Measurements from ENCODE around the gene PASD1.
"Not testable (repeated sequence)": the region's sequence is repeated elsewhere in the genome, so short reads cannot be mapped to it uniquely, and the experiment has no call there.

The PASD1 gene, protein sequence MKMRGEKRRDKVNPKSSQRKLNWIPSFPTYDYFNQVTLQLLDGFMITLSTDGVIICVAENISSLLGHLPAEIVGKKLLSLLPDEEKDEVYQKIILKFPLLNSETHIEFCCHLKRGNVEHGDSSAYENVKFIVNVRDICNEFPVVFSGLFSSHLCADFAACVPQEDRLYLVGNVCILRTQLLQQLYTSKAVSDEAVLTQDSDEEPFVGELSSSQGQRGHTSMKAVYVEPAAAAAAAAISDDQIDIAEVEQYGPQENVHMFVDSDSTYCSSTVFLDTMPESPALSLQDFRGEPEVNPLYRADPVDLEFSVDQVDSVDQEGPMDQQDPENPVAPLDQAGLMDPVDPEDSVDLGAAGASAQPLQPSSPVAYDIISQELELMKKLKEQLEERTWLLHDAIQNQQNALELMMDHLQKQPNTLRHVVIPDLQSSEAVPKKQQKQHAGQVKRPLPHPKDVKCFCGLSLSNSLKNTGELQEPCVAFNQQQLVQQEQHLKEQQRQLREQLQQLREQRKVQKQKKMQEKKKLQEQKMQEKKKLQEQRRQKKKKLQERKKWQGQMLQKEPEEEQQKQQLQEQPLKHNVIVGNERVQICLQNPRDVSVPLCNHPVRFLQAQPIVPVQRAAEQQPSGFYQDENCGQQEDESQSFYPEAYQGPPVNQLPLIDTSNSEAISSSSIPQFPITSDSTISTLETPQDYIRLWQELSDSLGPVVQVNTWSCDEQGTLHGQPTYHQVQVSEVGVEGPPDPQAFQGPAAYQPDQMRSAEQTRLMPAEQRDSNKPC

DNA sequence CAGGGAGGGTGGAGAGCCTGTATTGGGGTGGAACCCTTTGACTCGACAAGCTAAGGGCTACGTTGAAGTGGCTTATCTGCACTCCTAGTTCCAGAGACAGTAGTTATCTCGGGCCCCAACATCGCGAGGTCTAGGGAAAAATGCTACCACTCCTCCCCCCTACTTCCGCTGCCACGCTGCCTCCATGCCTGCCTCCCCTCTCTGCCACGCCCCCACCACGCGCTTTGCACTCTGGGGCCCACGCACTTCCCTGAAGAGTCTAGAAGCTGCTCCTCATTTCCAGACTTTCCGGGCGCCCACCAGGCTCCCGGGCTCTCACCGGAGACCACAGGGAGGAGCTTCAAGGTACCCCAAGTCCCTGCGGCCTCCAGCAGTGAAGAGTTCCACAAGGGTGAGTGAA lies at the start of gene PASD1:
PASD1 (plus strand) TSS at position 227 of the 400 bp plus-strand sequence. CDS start 37,879 bp downstream, outside the sequence.
- DNase-seq: no peak

DNA sequence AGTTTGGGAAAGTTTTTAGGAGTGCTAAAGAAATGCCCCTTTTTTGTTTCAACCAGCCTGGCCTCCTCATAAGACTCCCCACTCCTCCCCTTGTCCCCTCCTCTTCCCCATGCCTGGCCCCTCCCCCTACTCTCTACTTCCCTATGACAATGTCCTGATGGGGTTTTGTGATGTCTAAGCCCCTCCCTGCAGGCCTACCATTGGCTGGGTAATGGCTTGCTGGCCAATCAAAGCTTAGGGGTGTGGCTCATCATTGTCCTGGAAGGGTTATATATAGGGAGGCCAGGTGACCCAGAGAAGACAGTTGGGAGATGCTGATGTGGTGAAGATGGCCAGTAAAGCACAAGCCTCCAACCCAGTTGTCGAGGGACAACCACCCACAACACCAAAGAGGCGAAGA lies 48.2 kb upstream of the PASD1 start:
- DNase-seq: no peak

DNA sequence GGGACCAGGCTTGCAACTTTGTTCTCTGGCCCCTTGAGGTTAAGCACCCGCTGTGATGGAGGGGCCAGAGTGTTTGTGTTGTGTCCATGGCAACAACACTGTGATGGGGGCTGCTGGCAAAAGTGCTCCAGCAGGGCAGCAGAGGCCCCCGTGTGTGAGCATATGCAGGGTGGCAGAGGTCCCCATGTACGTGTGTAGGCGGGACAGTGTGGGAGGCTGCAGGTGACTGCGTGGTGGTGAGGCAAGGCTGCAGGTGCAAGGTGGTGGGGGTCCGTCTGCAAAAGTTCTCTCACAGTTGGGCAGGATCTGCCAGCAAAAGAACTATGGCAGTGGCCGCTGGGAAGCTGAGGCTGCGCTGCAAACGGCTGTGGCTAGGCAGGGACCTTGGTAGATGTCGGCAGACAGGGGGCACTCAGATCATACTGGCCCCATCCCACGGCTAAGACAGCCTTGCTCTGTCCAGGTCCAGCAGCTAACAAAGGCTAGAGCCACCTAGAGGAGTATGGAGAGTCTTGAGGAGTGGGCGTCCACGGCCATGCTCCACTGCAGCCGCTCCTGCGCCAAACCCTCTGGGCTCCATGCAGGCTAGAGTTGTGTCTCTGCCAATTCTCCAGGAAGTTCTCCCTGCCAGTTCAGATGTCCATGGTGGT lies 46.8 kb upstream of the PASD1 start:
- no peak for DNase-seq

DNA sequence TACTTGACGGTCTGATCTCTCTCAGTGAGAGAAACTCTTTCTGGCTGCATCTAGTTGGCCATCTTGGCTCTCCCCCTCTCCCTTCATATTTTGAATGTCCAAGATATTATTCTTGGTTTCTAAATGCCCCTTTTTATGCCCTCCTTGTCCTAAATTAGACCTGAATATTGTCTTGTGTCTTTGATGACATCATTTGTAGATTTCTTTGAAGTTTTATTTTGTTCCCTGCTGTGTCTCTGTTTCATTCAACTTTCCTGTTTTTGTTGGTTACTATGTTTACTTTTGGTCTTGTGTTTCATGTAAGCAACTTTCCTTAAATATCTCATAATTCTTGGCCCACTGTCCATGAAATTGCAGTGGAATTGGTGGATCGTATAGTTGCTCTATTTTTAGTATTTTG lies 46.1 kb upstream of the PASD1 start:
- DNase-seq: no peak

DNA sequence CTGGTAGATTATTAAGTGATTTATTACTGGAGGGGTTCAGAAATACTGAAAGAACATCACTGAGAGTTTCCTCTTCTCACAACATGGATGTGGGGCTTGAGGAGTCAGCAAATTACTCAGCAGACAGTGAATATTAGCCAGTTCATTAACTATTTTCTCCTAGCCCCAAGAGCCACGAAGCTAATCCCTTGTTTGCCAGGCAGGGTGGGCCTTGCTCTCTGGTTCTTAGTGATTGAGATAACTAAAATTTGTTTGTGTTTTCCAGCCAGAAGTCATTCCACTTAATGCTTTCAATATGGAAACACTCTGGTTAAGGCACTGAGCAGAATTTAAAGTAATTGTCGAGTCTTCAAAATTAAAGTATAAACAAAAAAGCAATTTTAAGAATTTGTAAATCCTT lies 40.1 kb upstream of the PASD1 start:
- no peak for DNase-seq

DNA sequence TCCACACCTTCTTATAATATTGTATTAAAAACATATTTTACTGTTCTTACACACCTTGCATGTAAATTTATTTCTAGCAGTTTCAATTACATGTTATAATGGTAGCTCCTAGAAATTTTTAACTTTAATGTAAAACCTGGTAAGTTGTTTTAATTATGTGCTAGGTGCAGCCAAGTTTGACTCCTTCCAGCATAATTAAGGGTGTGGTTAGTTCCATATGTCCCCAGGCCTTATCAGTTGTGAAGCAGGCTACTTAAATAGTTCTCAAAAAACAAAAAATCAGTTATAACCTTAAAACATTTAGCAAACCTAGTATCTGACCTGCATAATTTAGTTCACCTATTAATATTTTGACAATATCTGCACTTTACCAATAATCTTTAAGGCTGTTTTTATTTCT lies 26.9 kb upstream of the PASD1 start:
- DNase-seq: no peak

DNA sequence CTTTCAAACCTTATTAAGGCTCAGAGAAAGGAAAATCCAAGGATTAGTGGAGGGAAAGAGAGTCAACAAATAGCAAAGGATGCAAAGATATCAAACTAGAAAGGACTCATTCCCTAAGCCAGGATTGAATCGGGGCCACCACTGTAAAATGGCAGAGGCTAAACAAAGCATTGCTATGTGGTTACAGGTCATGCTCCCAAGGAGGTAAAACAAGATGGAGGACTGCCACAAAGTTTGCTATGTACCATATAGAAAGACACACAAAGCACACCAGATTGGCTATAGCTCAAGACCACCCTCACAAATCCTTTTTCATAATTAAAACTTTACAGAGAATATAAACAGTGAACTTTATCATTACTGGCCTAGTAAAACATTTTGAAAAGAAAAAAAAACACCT lies 25.9 kb upstream of the PASD1 start:
- no peak for DNase-seq

DNA sequence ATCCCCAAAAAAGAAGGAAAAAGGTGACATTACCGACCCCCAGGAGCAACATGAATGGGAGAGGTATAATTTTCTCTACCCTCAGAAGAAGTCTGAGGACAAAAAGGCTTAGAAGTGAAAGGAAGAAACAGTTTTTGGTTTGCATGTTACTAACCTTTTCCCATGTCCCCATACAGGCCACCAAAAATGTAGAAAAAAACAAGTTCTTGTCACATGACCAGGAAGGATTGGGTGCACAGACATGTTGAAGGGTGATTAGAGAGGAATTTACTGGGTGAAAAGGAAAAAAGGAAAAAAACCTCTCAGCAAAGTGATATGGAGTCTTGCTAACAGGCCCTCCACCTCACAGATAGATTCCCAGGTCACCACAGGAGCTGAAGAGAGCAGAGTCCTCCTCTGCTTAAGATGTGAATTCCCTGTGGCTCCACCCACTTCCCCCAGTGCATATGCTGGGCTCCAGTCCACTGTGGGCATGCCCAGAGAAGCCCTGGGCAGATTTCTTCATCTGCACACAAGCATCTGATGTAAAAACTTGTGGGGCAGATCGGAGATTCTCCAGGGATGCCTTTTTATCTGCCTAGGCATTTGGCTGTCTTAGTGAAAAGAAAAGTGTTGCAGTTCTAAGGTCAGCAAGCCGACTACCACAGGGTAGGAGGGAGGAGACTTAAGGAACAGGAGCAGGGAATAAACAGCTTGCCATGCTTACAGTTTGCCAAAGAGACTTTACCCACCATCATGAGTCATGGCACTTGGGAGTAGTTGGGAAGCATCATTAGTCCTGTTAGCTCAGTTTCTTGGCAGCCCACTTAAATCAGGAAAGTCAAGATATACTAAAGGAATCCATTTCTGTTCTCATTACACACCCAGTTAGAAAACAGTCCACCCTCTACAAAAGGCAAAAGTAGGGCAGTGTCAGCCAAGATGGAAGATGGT lies 25.0 kb upstream of the PASD1 start:
- DNase-seq: no peak

DNA sequence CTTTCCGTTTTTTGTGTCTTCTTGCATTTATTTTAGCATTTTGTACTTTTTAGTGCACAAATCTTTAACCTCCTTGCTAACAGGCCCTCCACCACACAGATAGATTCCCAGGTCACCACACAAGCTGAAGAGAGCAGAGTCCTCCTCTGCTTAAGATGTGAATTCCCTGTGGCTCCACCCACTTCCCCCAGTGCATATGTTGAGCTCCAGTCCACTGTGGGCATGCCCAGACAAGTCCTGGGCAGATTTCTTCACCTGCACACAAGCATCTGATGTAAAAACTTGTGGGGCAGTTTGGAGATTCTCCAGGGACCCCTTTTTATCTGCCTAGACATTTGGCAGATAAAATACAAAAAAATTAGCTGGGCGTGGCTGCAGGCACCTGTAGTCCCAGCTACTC lies 19.8 kb upstream of the PASD1 start:
- DNase-seq: no peak

DNA sequence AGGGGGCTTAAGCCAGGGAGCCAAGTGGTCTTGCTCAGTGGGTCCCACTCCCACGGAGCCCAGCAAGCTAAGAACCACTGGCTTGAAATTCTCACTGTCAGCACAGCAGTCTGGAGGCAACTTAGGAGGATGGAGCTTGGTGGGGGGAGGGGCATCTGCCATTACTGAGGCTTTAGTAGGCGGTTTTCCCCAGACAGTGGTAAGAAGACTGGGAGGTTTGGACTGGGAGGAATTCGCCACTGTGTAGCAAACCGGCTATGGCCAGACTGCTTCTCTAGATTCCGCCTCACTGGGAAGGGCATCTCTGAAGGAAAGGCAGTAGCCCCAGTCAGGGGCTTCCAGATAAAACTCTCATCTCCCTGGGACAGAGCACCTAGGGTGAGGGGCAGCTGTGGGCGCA lies 17.2 kb upstream of the PASD1 start:
- not testable (repeated sequence) for DNase-seq

DNA sequence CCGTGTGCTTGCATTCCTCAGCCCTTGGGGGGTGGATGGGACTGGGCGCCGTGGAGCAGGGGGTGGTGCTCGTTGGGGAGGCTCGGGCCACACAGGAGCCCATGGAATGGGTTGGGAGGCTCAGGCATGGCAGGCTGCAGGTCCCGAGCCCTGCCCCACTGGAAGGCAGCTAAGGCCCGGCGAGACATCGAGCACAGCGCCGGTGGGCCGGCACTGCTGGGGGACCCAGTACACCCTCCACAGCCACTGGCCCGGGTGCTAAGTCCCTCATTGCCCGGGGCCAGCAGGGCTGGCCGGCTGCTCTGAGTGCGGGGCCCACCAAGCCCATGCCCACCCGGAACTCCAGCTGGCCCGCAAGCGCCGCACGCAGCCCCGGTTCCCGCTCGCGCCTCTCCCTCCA lies 12.3 kb upstream of the PASD1 start:
- DNase-seq: not testable (repeated sequence)

DNA sequence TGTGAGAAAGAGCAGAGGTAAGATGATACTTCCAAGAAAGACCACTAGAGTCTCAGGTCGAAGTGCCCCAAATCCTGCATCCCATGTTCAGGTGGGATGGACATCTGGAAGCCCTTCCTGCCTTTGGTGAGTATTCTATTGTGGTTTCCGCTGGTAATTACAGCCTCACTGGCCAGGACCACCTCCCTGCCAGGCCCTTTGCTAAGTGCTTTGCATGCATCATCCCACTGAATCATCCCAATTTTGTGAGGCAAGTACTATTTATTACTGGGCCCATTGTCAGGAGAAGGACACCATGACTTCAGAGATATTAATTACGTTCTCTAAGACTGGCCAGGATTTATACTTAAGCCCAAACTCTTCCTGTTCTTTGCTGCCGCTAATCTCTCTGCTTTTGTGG lies 10.7 kb upstream of the PASD1 start:
- no peak for DNase-seq

DNA sequence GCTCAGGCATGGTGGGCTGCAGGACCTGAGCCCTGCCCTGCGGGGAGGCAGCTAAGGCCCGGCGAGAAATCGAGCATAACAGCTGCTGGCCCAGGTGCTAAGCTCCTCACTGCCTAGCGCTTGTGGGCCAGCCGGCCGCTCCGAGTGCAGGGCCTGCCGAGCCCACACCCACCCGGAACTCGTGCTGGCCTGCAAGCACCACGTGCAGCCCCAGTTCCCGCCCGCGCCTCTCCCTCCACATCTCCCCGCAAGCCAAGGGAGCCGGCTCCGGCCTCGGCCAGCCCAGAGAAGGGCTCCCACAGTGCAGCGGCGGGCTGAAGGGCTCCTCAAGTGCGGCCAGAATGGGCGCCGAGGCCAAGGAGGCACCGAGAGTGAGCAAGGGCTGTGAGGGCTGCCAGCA lies 8.2 kb upstream of the PASD1 start:
- DNase-seq: not testable (repeated sequence)

DNA sequence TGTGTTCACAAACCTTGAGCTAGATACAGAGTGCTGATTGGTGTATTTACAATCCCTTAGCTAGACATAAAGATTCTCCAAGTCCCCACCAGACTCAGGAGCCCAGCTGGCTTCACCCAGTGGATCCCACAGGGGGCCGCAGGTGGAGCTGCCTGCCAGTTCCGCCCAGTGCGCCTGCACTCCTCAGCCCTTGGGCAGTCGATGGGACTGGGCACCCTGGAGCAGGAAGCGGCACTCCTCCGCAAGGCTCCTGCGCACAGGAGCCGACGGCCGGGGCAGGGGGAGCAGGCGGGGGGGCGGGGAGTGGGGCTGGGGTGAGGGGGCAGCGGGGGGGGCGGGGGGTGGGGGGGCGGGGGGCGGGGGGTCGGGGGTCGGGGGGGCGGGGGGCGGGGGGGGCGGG lies 990 bp upstream of the PASD1 start:
- DNase-seq: not testable (repeated sequence)

DNA sequence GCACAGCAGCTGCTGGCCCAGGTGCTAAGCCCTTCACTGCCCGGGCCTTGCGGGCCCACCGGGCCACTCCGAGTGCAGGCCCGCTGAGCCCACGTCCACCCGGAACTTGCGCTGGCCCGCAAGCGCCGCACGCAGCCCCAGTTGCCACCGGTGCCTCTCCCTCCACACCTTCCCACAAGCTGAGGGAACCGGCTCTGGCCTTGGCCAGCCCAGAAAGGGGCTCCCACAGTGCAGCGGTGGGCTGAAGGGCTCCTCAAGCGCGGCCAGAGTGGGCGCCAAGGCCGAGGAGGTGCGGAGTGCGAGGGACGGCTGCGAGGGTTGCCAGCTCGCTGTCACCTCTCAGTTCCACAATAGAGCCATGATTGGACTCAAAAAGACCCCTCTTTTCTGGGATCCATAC lies 472 bp upstream of the PASD1 start:
- DNase-seq: not testable (repeated sequence)

DNA sequence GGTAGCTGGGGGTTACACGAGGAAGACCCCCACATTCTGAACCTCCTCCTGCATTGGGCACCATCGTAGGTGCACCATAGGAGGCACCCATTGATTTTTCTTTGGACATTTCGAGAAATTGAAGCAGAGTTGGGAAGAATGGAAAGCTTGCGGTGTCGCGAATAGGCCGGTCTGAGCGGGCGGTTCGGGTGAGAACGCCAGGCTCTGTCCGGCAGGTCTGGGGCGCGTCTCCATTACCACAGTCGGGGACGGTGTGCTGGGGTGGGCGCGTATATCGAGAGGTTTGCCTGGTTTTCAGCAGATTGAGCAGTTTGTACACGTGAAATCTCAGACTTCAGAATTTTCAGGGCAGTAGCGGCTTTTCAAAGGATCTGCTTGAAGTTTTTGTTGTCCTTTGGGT lies 560 bp downstream of the PASD1 start:
- no peak for DNase-seq

DNA sequence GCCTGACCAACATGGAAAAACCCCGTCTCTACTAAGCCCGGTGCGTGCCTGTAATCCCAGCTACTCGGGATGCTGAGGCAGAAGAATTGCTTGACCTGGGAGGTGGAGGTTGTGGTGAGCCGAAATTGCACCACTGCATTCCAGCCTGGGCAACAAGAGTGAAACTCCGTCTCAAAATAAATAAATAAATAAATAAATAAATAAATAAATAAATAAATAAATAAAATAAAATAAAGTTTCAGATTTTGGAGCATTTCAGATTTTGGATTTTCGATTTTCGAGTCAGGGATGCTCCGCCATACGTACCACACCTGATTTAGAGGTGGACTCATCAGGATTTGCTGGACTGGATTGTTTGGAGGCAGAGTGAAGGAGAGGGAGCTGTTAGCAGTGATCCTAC lies 3.4 kb downstream of the PASD1 start:
- DNase-seq: not testable (repeated sequence)

DNA sequence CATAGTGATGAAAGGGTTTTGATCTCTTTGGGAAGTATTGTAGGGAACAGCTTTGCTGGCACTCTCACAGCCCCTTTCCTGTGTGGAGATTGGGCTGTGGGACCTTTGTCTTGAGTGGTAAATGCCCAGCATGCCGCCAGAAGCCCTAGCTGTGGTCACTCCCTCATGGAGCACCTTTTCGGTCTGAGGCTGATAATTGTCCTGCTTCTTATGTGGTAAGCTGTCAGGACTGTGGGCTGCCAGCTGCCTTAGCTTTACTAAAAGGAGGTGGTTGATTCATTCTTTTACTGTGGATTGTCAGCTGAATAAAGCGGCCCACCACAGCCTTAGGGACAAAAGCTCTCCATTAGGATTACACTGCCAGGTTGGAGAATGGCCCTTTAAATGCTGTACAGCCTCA lies 7.1 kb downstream of the PASD1 start:
- no peak for DNase-seq

DNA sequence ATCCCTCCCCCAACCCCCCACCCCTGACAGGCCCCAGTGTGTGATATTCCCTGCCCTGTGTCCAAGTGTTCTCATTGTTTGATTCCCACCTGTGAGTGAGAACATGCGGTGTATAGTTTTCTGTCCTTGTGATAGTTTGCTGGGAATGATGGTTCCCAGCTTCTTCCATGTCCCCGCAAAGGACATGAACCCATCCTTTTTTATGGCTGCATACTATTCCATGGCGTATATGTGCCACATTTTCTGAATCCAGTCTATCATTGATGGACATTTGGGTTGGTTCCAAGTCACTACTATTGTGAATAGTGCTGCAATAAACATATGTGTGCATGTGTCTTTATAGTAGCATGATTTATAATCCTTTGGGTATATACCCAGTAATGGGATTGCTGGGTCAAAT lies 29.9 kb downstream of the PASD1 start:
- not testable (repeated sequence) for DNase-seq

DNA sequence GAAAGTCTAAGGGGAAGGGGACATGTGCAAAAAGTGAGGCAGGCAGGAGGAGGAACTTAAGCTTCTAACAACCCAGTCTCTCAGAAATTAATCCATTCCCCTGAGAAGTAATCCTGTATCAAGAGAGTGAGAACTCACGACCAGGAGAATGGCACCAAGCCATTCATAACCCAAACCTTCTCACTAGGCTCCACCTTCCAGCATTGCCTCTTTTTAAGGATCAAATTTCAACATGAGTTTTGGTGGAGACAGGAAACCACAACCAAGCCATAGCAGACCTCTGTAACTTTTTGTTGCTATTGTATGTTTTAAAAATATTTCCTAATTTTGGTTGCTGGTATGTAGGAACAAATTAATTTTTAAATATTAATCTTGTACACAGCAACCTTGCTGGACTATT lies 32.8 kb downstream of the PASD1 start:
- no peak for DNase-seq

DNA sequence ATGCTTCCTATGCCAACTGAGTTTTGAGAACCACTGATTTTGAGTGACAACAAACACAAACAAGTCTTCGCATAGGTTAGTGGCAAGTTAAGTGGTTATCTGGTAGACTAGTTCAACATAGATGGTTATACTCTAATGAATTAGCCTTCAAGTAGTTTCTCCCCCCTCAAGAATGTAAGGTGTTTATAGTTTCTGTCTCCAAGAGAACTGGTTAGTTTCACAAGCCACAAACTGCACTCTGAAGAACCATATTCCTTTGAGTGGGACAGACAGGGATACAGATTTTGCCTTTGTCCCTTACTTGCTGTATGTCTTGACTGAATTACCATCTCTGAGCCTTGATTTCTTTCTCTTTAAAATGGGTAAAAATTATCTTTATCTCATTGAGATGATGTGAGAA lies 41.5 kb downstream of the PASD1 start:
- no peak for DNase-seq

DNA sequence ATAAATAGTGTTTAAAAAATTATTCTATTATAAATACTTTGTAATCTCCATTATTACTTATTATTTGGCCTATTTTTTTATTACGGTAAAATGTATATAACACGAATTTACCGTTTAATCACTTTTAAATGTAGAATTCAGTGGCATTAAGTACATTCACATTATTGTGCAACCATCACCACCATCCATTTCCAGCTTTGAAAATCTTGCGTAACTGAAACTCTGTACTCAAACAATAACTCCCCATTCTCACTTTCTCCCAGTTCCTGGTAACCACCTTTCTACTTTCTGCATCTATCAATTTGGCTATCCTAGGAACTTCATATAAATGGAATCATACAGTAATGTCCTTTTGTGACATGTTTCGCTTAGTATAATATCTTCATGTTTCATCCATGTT lies 45.7 kb downstream of the PASD1 start:
- no peak for DNase-seq

DNA sequence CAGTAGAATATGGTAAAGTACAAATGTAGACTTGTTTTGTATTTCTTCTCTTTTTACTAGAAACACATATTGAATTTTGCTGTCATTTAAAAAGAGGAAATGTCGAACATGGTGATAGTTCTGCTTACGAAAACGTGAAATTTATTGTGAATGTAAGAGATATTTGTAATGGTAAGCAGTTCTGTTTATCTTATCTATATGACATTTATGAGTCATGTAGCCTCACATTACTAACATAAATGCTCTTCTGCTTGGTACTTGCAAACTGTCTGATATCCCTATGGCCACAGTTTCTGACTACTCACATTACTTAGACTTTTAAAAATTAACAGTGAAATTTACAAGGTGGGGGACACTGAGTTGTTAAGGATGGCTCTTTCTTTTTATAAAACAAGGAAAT lies 57.9 kb downstream of the PASD1 start:
- DNase-seq: no peak
